Left hindlimb (tissue), 1 donor: Measurements from ENCODE around the gene SERPINA1.
"Not testable (repeated sequence)": the region's sequence is repeated elsewhere in the genome, so short reads cannot be mapped to it uniquely, and the experiment has no call there.

ENCODE experiments used
- DNase-seq: peaks from one replicate; pipeline ENCODE4 v3.0.0-alpha.2; 2018

Gene SERPINA1

GRCh38 chr14:94382716-94383596, 5.4 kb downstream of the SERPINA1 start:
- DNase-seq = no peak

GRCh38 chr14:94382099-94382715, 6.2 kb downstream of the SERPINA1 start:
- DNase-seq = no peak

GRCh38 chr14:94381149-94382030, 7.0 kb downstream of the SERPINA1 start:
- no peak for DNase-seq

GRCh38 chr14:94380225-94381148, 7.9 kb downstream of the SERPINA1 start:
- no peak for DNase-seq

GRCh38 chr14:94379291-94380224, 8.8 kb downstream of the SERPINA1 start:
- DNase-seq = no peak

GRCh38 chr14:94378527-94379290, 9.7 kb downstream of the SERPINA1 start:
- no peak for DNase-seq

GRCh38 chr14:94377866-94378470, 10.4 kb downstream of the SERPINA1 start:
- no peak for DNase-seq

- DNase-seq = no peak
Observed at GRCh38 chr14:94376976-94377865, 11.2 kb downstream of the SERPINA1 start.

- no peak for DNase-seq
Observed at GRCh38 chr14:94376108-94376975, 12.1 kb downstream of the SERPINA1 start.

GRCh38 chr14:94375552-94376107, 12.8 kb downstream of the SERPINA1 start:
- DNase-seq = no peak

- no peak for DNase-seq
Observed at GRCh38 chr14:94374749-94375260, 13.6 kb downstream of the SERPINA1 start.

GRCh38 chr14:94374116-94374515, 14.3 kb downstream of the SERPINA1 start:
- DNase-seq = no peak

- no peak for DNase-seq
Observed at GRCh38 chr14:94373708-94374107, 14.7 kb downstream of the SERPINA1 start.

- DNase-seq = no peak
Observed at GRCh38 chr14:94372021-94372605, 16.3 kb downstream of the SERPINA1 start.

- DNase-seq = no peak
Observed at GRCh38 chr14:94370524-94370910, 17.9 kb downstream of the SERPINA1 start.

GRCh38 chr14:94369766-94370523, 18.5 kb downstream of the SERPINA1 start:
- not testable (repeated sequence) for DNase-seq
